IPS DF 19.7 (cell line): Measurements from ENCODE around the gene SLC27A5.
"Not testable (repeated sequence)": the region's sequence is repeated elsewhere in the genome, so short reads cannot be mapped to it uniquely, and the experiment has no call there.

Experiments used
- DNase-seq: peaks from one replicate; pipeline ENCODE4 v3.0.0-alpha.2; 2013; ENCODE audit warnings: low read depth, low spot score

The SLC27A5 gene

DNA sequence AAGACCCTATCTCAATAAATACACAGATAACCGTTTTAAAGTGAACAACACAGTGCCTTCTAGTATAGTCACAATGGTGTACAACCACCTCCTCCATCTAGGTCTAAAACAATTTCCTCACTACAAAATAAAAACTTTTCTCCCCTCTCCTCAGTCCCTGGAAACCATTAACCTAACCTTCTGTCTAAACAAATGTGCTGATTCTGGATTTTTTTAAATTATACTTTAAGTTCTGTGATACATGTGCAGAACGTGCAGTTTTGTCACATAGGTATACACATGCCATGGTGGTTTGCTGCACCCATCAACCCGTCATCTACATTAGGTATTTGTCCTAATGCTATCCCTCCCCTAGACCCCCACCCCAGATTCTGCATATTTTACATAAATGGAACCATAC is 17.6 kb upstream of the SLC27A5 start:
- no peak for DNase-seq

- DNase-seq: no peak
Observed at GRCh38 chr19:58522709-58523108, 10.9 kb upstream of the SLC27A5 start.

GRCh38 chr19:58521651-58522050 is 9.9 kb upstream of the SLC27A5 start:
- DNase-seq: no peak

DNA sequence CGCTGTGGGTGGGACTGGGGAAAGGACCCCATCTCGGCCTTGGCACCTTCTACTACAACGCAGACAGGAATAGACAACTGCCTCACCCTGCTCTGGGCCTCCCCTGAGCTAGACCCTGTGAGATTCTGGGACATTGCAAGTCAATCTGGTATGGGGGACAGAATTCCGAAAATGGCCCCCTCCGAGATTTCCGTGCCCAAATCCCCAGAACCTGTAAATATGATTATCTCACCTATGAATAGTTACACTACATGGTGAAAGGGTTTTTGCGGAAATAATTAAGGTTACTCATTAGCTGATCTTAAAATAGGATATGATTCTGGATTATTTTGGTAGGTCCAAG is 8.4 kb upstream of the SLC27A5 start:
- DNase-seq: no peak

GRCh38 chr19:58519355-58520256 is 7.8 kb upstream of the SLC27A5 start, which contains the start of gene ZBTB45:
Gene ZBTB45, minus strand, starts transcription at chr19:58519810. Its CDS starts 2,137 bp downstream, at chr19:58517673.
- peak; percentile 86 for DNase-seq

DNA sequence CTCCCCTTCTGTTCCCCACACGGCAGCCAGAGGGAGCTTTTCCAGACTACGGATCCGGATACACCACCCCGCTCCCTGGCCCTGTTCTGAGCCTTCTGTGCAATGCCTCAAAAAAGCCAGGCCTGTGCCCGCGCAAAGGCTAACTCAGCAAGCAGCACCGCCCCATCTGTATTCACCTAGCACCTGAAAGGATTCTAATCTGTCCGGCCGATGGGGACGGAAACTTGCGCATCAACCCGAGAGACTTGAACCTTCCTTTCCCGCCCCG is 7.2 kb upstream of the SLC27A5 start:
- no peak for DNase-seq

- no peak for DNase-seq
Observed at GRCh38 chr19:58518256-58519086, 6.7 kb upstream of the SLC27A5 start.

DNA sequence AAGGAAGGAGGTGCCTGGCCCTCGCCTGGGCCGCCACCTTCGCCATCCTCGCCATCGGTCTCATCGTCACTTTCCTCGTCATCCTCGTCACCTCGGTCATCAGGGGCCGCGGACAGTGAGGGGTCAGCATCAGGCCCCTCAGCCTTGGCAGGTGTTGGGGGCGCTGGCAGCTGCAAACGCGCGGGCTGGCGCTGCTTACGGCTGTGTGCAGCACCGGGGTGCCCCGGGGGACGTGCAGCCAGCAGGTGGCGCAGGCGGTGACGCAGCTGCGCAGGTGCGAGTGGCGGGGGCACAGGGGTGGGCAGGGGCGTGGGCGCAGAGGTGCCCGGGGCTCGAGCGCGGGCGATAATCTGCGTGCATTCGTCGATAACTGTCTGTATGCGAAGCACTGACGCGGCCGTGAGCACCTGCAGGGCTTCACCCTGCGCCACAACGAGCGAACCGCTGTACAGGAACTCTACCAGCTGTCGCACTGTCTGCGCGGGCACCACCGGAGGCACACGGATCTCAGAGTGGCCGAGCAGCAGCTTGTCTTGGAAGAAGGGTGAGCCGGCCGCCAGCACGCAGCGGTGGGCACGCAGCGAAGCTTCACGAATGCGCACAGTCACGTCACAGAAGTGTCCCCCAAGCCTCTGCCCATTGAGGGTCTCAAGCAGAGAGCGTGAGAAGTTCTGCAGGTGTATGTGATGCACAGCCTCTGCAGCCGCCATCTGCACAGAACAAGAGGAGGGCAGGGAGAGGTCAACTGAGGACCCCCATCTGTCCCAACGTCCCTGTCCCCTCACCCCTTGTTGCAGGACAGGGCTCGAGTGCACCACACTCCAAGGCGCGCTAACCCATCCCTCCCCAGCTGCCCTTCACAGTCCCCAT is 5.4 kb upstream of the SLC27A5 start:
- DNase-seq: no peak

DNA sequence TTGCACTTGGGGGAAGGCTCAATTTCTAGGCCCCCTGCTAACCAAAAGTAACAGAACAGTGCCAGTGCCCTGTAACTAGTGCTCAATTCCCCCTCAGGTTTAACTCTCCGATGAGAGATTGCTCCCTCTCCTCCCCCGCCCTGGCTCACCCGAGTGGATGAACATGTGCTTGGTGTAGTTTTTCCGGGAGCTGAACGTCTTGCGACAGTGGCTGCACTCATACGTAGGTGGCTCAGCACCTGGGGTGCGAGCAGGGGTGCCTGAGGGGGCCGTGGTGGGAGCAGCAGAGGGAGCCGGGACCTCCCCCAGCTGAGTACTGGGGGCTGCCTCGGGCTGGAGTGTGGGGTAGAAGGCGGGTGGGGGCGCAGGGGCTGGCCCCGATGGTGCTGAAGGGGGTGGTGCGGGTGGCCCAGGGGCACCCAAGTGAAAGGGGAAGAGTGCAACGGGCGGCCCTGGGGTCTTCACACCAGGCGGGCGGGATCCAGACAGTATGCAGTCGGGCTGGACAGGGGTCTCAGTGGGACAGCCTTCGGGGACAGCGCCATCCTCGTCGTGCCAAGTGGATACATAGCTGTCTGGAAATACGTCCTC is 4.5 kb upstream of the SLC27A5 start:
- no peak for DNase-seq

GRCh38 chr19:58515259-58515658 is 3.5 kb upstream of the SLC27A5 start:
- no peak for DNase-seq

DNA sequence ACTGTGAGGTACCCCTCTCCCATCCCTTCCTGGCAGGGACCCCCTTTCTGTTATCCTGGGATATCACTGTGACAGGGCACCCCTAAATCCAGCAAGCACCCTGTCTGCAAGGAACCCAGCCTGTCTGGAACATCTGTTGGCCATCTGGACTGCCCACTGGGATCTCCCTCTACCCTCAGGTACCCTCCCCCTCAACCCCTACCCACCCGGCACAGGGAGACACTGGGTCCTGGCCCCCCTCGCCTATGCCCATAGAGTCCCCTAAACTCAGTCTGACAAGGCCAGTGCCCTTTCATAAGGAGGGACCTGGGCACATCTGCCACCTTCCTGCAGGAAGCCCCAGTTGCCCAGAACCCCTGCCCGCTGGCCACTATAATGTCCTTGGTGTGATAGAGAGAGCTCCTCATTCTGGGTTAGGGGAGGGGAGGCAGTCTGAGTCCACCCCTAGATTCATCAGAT is 2.8 kb upstream of the SLC27A5 start:
- DNase-seq: no peak

- DNase-seq: peak; percentile 83
Observed at GRCh38 chr19:58513694-58514563, 2.1 kb upstream of the SLC27A5 start.

DNA sequence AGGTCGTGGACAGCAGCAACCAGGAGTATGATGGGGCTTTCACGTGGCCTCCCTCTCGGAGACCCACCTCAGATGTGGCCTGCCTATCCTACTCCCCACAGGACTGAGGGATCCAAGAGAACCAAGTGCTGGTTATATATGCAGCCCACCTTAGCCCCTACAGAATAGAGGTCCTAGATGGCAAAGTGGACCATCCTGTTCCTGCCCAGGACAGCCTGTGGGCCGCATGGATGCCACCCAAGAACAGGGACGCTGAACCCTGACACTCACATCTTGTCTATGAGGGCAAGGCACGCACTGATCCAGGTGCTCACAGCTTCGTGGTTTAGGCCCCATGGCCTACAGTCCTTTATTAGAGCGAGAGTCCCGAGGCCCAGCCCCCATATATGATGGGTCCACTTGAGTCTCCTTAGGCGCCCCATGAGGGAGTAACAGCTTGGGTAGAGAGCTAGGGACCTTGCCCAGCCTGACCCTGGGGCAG is 1.5 kb upstream of the SLC27A5 start:
- DNase-seq: no peak

GRCh38 chr19:58510084-58510862 is 1.5 kb downstream of the SLC27A5 start:
- no peak for DNase-seq

GRCh38 chr19:58509731-58510083 is 2.1 kb downstream of the SLC27A5 start:
- DNase-seq: no peak

GRCh38 chr19:58507602-58508223 is 4.1 kb downstream of the SLC27A5 start:
- not testable (repeated sequence) for DNase-seq

DNA sequence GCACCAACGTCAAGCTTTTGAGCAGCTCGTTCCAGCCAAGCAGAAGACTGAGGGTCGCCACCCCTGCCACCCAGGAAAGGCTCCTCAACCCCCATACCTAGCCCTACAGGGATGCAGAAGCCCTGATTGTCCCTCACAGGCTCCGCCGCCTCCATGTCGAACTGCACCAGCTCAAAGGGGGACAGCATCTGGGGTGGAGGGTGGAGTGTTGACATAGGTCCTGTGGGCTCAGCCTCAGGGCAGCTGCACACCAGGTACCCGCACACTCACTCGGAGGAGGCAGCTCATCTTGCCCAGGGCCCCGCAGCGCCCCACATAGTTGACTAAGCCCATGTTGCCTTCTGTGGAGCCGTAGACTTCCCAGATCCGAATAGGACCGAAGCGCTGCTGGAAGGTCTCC is 11.6 kb downstream of the SLC27A5 start:
- no peak for DNase-seq

GRCh38 chr19:58499021-58499927 is 12.5 kb downstream of the SLC27A5 start:
- DNase-seq: peak; percentile 91
